ENCODE data around the gene PRKAG2.

The PRKAG2 gene

GRCh38 chr7:151514461-151515275, 362.2 kb downstream of the PRKAG2 start:
- DNase-seq (ENCODE audit: insufficient read length, low spot score) (no peak), FAIRE-seq (no peak)
- TF ChIP-seq, protein P1, sequence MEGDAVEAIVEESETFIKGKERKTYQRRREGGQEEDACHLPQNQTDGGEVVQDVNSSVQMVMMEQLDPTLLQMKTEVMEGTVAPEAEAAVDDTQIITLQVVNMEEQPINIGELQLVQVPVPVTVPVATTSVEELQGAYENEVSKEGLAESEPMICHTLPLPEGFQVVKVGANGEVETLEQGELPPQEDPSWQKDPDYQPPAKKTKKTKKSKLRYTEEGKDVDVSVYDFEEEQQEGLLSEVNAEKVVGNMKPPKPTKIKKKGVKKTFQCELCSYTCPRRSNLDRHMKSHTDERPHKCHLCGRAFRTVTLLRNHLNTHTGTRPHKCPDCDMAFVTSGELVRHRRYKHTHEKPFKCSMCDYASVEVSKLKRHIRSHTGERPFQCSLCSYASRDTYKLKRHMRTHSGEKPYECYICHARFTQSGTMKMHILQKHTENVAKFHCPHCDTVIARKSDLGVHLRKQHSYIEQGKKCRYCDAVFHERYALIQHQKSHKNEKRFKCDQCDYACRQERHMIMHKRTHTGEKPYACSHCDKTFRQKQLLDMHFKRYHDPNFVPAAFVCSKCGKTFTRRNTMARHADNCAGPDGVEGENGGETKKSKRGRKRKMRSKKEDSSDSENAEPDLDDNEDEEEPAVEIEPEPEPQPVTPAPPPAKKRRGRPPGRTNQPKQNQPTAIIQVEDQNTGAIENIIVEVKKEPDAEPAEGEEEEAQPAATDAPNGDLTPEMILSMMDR (IDR thresholded peaks at IDR 0.05; ENCODE audit: insufficient read depth, missing control alignments) = no peak

- DNase-seq (ENCODE audit: insufficient read length, low spot score) (no peak), FAIRE-seq (no peak)
- TF ChIP-seq, protein P1 (IDR thresholded peaks at IDR 0.05; ENCODE audit: insufficient read depth, missing control alignments) = no peak
Observed at GRCh38 chr7:151513133-151513532, 363.8 kb downstream of the PRKAG2 start.

DNA sequence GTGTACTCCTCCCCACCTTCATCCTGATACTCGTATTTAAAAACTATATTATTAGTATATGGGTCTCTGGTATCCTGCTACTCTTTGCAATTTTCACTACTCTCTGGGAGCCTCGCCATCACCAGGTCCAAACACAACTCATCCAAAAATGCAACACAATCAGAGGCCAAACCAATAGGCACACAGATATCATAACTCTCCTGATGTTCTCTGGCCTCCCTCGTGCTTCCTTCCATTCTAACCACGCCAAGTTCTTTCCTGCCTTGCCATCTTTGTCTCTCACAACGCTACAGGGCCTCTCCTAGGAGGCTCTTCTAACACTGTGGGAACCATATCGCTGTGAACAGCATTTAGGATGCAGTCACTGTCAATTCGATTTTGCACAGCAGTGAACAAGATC, 364.6 kb downstream of the PRKAG2 start:
- FAIRE-seq (no peak), DNase-seq (ENCODE audit: insufficient read length, low spot score) (no peak)
- TF ChIP-seq, protein P1 (IDR thresholded peaks at IDR 0.05; ENCODE audit: insufficient read depth, missing control alignments) = no peak

DNA sequence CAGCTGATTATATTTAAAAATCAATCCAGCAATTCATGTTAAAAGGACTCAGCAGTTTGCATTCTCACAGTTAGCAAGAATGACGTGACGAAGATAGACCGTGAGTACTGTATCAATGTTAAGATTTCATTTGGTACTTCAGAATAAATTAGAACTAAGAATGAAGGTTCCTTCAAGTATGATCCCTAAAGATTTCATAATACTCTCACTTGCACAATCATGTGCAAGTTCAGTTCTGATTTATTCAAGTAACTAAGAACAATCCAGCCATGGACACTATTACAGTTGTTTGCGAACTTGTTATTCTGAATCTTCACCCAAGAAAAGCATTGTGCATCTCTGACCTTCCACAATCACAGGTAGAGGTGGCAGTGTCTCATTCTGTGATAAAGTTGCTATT, 365.0 kb downstream of the PRKAG2 start:
- FAIRE-seq (no peak), DNase-seq (ENCODE audit: insufficient read length, low spot score) (no peak)
- TF ChIP-seq, protein P1 (IDR thresholded peaks at IDR 0.05; ENCODE audit: insufficient read depth, missing control alignments) = no peak

DNA sequence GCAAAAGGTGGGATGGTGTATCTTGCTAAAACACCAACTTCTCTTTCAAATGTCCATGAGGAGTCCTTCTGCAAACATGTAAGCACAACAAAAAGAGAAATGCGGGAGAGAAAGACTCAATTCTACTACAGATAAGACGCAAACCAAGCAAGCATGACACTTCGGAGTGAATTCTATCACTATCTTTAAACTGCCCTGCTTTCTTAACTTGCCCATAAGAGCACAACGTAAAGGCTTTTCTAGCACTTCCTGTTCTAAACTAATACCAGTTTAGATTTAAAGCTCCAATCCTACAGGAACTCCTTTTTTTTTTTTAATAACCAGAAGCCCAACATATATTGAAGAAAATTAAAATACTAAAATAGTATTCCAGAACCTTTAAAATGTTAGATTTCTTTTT, 365.6 kb downstream of the PRKAG2 start:
- TF ChIP-seq, protein P1 (IDR thresholded peaks at IDR 0.05; ENCODE audit: insufficient read depth, missing control alignments) = no peak
- FAIRE-seq = no peak

DNA sequence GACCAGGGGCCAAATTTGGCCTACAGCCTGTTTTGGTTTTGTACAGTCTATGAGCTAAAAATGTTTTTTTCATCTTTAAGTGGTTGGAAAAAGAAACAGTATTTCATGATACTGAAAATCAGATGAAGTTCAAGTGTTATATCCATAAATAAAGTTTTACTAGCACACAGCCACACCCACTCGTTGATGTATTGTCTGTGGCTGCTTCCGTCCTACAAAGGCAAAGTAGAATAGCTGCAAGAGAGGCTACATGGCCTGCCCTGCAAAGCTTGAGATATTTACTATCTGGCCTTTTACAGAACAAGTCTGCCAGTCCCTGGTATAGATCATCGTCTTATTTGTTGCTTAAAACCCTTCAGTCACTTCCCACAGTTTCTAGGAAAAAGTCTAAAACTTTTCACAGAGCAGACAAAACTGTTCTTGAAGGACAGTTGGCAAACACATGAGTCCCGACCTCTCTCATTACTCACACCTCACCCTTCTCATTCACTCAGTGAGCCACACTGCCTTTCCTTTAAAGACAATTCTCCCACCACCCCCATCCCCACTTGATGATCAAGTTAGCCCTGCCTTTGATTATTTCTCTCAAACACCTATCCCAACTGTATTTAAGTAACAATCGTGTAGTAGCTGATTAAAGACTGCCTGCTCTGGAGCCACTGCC, 367.1 kb downstream of the PRKAG2 start:
- DNase-seq (ENCODE audit: insufficient read length, low spot score) = no peak
- FAIRE-seq = no peak
- TF ChIP-seq, protein P1 (IDR thresholded peaks at IDR 0.05; ENCODE audit: insufficient read depth, missing control alignments) = no peak

More for the DNA sequence above, 365.6 kb downstream of the PRKAG2 start:
- DNase-seq (ENCODE audit: insufficient read length, low spot score) = no peak

GRCh38 chr7:151508991-151509390, 367.9 kb downstream of the PRKAG2 start:
- TF ChIP-seq, protein P1 (IDR thresholded peaks at IDR 0.05; ENCODE audit: insufficient read depth, missing control alignments) = no peak
- no peak for DNase-seq (ENCODE audit: insufficient read length, low spot score)
- no peak for FAIRE-seq

Data from D721Med (cell line).